Panc1 (cell line): Measurements from ENCODE around the gene YWHAH. TPM values are rescaled to one million over a fixed set of nuclear protein-coding genes. Genes with fewer than 3 reads are reported as not detected.

ENCODE experiments used
- ATAC-seq: fragments of 200-7000 bp; cut with Tn5 transposase; 2 replicates; pipeline ENCODE4 v1.9.1; 2020; ENCODE audit warnings: mild to moderate bottlenecking, moderate library complexity
- BruUV-seq: library from RNA; stranded (reverse); fragments of 400-500 nt; replicated peaks from 2 replicates; lab custom pipeline; 2021; lab: Mats Ljungman, UMichigan
- CTCF ChIA-PET: fragments of 300-600 bp; sonication (Branson Sonifier 250); formaldehyde crosslinking; loops from one replicate; lab custom pipeline; 2022; ENCODE audit warnings: antibody characterized with exemption; lab: Charles Lee
- POLR2A ChIA-PET: fragments of 300-600 bp; sonication (Branson Sonifier 250); formaldehyde crosslinking; loops from one replicate; lab custom pipeline; 2022; ENCODE audit warnings: antibody characterized with exemption; lab: Charles Lee
- DNase-seq: peaks from one replicate; pipeline ENCODE4 v3.0.0-alpha.2; 2010; ENCODE audit warnings: low read depth, low spot score
- H3K27ac ChIP-seq: 2 replicates; pipeline ENCODE4 v1.5.1; 2011; ENCODE audit warnings: mild to moderate bottlenecking, low read length, inconsistent platforms
- H3K27me3 ChIP-seq: fragments of 200-500 bp; sonication (Bioruptor generic); 2 replicates; pipeline ENCODE4 v1.6.0; 2014; ENCODE audit warnings: low read length, inconsistent platforms; ENCODE audit not compliant: control insufficient read depth, insufficient read depth
- H3K36me3 ChIP-seq: fragments of 200-500 bp; sonication (Bioruptor generic); 2 replicates; pipeline ENCODE4 v1.5.1; 2014; ENCODE audit warnings: inconsistent platforms, mild to moderate bottlenecking, low read length, moderate library complexity; ENCODE audit not compliant: control insufficient read depth, insufficient read depth
- H3K4me1 ChIP-seq: 2 replicates; pipeline ENCODE4 v1.5.1; 2011; ENCODE audit warnings: inconsistent platforms, mild to moderate bottlenecking, low read length, moderate library complexity; ENCODE audit not compliant: control insufficient read depth, insufficient read depth
- H3K4me3 ChIP-seq, 2 experiments: 2 replicates each; pipeline ENCODE4 v1.5.1; 2011 to 2012; ENCODE audit warnings: low read depth in 2 of 2, low read length in 2 of 2, mild to moderate bottlenecking in 2 of 2, inconsistent platforms in 1 of 2, moderate library complexity in 1 of 2
- H3K9me3 ChIP-seq: fragments of 200-500 bp; sonication (Bioruptor generic); 2 replicates; pipeline ENCODE4 v1.5.1; 2014; ENCODE audit warnings: low read depth, mild to moderate bottlenecking, inconsistent platforms, low read length, moderate library complexity; ENCODE audit not compliant: control insufficient read depth, insufficient read depth
- POLR2AphosphoS5 ChIP-seq: IDR thresholded peaks from 2 replicates; pipeline ENCODE4 v1.6.1; 2012; ENCODE audit warnings: mild to moderate bottlenecking, low read depth, low read length, moderate library complexity
- SIN3A ChIP-seq: IDR thresholded peaks from 2 replicates; pipeline ENCODE4 v1.6.1; 2012; ENCODE audit warnings: low read depth, mild to moderate bottlenecking, low read length, moderate library complexity, borderline replicate concordance; ENCODE audit not compliant: insufficient read depth
- TCF7L2 ChIP-seq: IDR thresholded peaks from 2 replicates; pipeline ENCODE4 v1.6.1; 2011; ENCODE audit warnings: mild to moderate bottlenecking, low read depth, low read length, inconsistent platforms
- in situ Hi-C: cut with HindIII; loops from 2 replicates; pipeline ENCODE4 v1.10.0; 2016; ENCODE audit warnings: low sequenced_read_pairs, low pct_unique_long_range_greater_than_20kb
- intact Hi-C: fragments of 100-400 bp; cut with micrococcal nuclease; formaldehyde crosslinking; loops from one replicate; pipeline ENCODE4 v1.10.0; 2022; ENCODE audit not compliant: unreplicated experiment
- total RNA-seq: library from RNA; stranded (reverse); gene quantifications from one replicate; pipeline ENCODE4 v1.2.1, GENCODE V29; 2021; ENCODE audit not compliant: unreplicated experiment
- TF ChIP-seq, protein P1 (sequence below): fragments of 450-650 bp; IDR thresholded peaks from 2 replicates; pipeline ENCODE4 v1.5.1; 2017; ENCODE audit warnings: mild to moderate bottlenecking
- TF ChIP-seq, protein P2 (sequence below), 2 experiments: IDR thresholded peaks; 2 replicates each; pipeline ENCODE4 v1.6.1; 2011 to 2012; ENCODE audit warnings: low read depth in 2 of 2, control low read depth in 1 of 2, low read length in 1 of 2, mild to moderate bottlenecking in 1 of 2, moderate library complexity in 1 of 2; ENCODE audit not compliant: insufficient read depth in 1 of 2

The YWHAH gene
- total RNA-seq, 1 experiment from 2014 or later, result 138 TPM

DNA sequence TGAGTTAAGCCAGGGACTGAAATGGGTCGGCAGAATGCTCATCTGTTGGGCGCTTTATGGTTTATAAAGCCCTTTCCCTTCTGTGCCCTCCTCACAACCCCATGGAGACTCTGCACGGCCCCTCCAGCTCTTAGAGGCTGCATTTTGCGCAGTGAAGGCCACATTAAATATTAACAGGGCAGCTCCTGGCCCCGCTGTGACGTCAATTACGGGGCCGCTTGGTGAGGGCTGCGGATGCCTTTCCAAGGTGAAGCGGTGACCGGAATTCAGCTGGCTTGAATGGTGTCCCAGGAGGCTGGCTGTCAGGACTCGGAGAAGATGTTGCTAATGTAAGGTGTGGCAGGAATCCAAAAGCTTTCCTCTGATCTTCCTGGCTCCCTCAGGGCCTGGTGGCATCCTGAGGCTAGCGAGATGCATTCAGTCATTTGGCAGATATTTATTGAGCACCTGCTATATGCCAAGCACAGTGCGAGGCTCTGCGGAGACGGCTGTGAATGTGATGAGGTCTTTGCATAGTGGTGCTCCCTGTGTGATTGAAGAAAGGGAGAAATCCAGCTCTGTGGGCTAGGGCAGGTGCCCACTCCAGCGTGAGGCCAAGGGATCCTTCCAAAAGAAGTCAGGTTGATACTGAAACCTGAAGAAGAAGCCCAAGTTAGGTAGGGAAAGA, 10.4 kb upstream of the YWHAH start:
- no peaks in the 10 kb centered on the region for H3K4me1 ChIP-seq
- H3K36me3 ChIP-seq, result no peaks in the 10 kb centered on the region
- no peak overlapping the region for H3K27ac ChIP-seq
- POLR2A ChIA-PET, result no interaction called here
- no TSS peak for BruUV-seq
- H3K4me3 ChIP-seq, result no peak overlapping the region
- H3K9me3 ChIP-seq, result no peaks in the 10 kb centered on the region
- intact Hi-C loops (no loop called here), in situ Hi-C loops (no loop called here)
- H3K27me3 ChIP-seq, result no peaks in the 10 kb centered on the region
- TF ChIP-seq POLR2AphosphoS5, result no peak
- TF ChIP-seq, protein P1, sequence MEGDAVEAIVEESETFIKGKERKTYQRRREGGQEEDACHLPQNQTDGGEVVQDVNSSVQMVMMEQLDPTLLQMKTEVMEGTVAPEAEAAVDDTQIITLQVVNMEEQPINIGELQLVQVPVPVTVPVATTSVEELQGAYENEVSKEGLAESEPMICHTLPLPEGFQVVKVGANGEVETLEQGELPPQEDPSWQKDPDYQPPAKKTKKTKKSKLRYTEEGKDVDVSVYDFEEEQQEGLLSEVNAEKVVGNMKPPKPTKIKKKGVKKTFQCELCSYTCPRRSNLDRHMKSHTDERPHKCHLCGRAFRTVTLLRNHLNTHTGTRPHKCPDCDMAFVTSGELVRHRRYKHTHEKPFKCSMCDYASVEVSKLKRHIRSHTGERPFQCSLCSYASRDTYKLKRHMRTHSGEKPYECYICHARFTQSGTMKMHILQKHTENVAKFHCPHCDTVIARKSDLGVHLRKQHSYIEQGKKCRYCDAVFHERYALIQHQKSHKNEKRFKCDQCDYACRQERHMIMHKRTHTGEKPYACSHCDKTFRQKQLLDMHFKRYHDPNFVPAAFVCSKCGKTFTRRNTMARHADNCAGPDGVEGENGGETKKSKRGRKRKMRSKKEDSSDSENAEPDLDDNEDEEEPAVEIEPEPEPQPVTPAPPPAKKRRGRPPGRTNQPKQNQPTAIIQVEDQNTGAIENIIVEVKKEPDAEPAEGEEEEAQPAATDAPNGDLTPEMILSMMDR, result no peak
- TF ChIP-seq TCF7L2, result no peak
- TF ChIP-seq SIN3A, result no peak
- TF ChIP-seq, protein P2, sequence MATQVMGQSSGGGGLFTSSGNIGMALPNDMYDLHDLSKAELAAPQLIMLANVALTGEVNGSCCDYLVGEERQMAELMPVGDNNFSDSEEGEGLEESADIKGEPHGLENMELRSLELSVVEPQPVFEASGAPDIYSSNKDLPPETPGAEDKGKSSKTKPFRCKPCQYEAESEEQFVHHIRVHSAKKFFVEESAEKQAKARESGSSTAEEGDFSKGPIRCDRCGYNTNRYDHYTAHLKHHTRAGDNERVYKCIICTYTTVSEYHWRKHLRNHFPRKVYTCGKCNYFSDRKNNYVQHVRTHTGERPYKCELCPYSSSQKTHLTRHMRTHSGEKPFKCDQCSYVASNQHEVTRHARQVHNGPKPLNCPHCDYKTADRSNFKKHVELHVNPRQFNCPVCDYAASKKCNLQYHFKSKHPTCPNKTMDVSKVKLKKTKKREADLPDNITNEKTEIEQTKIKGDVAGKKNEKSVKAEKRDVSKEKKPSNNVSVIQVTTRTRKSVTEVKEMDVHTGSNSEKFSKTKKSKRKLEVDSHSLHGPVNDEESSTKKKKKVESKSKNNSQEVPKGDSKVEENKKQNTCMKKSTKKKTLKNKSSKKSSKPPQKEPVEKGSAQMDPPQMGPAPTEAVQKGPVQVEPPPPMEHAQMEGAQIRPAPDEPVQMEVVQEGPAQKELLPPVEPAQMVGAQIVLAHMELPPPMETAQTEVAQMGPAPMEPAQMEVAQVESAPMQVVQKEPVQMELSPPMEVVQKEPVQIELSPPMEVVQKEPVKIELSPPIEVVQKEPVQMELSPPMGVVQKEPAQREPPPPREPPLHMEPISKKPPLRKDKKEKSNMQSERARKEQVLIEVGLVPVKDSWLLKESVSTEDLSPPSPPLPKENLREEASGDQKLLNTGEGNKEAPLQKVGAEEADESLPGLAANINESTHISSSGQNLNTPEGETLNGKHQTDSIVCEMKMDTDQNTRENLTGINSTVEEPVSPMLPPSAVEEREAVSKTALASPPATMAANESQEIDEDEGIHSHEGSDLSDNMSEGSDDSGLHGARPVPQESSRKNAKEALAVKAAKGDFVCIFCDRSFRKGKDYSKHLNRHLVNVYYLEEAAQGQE (IDR thresholded peaks at IDR 0.05; ENCODE audit: insufficient read depth in 1 of 2, low read depth in 2 of 2, low read length in 1 of 2), result no peak
- CTCF ChIA-PET, result no interaction called here
- DNase-seq (no peak), ATAC-seq (no peak)

DNA sequence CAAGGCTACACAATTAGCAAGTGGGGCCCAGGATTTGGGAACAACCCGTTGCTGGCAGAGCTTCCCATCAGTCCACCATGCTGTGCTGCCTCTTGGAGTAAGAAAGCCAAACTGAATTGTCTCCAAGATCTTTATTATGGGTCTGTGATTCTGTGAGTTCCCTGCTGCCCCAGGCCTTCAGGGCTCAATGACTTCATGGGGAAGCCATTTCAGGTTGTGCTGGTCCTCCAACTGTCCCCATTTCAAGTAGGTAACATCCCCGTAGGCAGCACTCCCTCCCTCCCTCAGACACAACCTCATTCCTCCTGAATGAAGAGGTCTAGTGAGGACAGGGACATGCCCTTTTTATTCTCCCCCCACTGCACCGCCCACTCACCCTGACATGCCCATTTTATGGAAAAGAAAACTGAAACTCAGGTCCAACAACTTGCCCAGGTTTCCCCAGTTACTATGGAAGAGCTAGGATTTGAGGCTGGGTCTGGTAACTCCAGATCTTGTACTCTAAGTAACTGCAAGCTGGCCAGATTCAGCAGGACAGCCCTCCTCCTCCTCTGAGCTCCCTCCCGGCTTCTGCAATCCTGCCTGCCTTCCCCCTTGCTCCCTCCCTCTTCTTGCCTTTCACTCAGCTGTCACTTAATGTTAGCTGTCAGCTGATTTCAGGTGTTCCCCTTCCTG, 8.2 kb upstream of the YWHAH start:
- no peak overlapping the region for H3K27ac ChIP-seq
- H3K36me3 ChIP-seq, result no peaks in the 10 kb centered on the region
- TF ChIP-seq TCF7L2 (no peak), SIN3A (no peak), POLR2AphosphoS5 (no peak)
- TF ChIP-seq, protein P2 (IDR thresholded peaks at IDR 0.05; ENCODE audit: insufficient read depth in 1 of 2, low read depth in 2 of 2, low read length in 1 of 2), result no peak
- TF ChIP-seq, protein P1, result no peak
- DNase-seq, result no peak
- in situ Hi-C loops, result no loop called here
- POLR2A ChIA-PET, result no interaction called here
- H3K27me3 ChIP-seq, result no peaks in the 10 kb centered on the region
- H3K4me1 ChIP-seq, result no peaks in the 10 kb centered on the region
- CTCF ChIA-PET, result no interaction called here
- H3K9me3 ChIP-seq, result no peaks in the 10 kb centered on the region
- H3K4me3 ChIP-seq, result no peak overlapping the region
- ATAC-seq, result no peak
- intact Hi-C loops, result no loop called here
- BruUV-seq, result no TSS peak
